IPS-18c (cell line): Measurements from ENCODE around the gene TASL.
"Not testable (repeated sequence)": the region's sequence is repeated elsewhere in the genome, so short reads cannot be mapped to it uniquely, and the experiment has no call there.

Experiments used
- H3K4me3 ChIP-seq: 2 replicates; pipeline ENCODE4 v1.7.0; 2013; ENCODE audit warnings: low read depth, mild to moderate bottlenecking, low read length, moderate library complexity; ENCODE audit not compliant: insufficient read depth
- H3K9me3 ChIP-seq: one replicate; pipeline ENCODE4 v1.6.1; 2013; ENCODE audit warnings: mild to moderate bottlenecking, low read length, moderate library complexity; ENCODE audit not compliant: control insufficient read depth, insufficient read depth

The TASL gene, protein sequence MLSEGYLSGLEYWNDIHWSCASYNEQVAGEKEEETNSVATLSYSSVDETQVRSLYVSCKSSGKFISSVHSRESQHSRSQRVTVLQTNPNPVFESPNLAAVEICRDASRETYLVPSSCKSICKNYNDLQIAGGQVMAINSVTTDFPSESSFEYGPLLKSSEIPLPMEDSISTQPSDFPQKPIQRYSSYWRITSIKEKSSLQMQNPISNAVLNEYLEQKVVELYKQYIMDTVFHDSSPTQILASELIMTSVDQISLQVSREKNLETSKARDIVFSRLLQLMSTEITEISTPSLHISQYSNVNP

DNA sequence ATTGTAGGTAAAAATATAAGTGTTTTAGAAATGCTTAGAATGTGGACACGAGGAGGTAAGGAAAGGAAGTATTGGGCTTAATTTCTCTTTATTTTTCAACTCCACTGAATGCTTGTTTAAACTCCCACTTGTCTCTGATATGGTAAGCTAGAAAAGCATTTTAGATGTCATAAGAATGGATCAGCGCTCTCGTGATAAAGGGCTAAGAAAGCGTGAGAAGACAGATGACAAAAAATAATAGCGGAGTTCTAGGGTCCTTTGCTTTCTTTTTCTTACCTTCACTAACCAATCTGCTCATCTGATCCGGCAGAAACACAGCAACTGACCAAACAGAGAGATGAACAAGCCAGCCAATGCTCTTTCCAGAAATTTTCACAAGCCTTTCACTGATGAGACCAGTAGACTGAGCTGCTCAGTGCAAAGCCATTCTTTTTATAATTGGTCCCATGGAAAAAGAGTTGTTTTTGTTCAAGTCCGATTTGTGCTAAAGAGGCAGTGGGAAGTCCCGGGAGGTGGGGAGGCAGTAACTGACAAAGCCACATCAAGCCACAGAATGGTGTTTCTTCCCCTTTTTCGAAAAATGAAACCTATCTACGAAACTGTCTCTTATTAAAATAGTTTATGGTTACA, at the start of gene TASL:
TASL (minus strand) TSS at position 405 of the 630 bp plus-strand sequence. CDS start 17,411 bp downstream, outside the sequence.
- Histone ChIP-seq H3K4me3 (no peak within 1 kb of the TSS), H3K9me3 (no peaks in the 10 kb centered on the region)

DNA sequence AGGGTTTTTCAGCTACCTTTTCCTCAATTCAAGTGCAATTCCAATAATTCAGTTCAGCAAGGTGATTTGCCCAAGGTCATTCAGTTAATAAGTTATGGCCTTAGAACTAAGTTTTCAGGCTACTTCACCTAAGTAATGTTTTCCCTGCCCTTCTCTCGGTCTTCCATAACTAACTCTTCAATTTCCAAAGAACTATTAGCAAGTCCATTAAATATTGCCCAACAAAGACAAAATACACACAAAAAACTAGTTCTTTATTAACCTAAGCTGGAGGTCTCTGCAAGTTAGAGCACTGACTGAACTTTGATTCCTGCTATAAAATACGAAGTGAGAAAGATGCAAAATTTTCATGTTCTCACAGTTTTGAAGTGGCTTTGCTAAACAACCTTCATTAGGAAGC, 48.8 kb upstream of the TASL start:
- no peak overlapping the region for H3K4me3 ChIP-seq
- peaks cover 7% of the 10 kb centered on the region for H3K9me3 ChIP-seq

DNA sequence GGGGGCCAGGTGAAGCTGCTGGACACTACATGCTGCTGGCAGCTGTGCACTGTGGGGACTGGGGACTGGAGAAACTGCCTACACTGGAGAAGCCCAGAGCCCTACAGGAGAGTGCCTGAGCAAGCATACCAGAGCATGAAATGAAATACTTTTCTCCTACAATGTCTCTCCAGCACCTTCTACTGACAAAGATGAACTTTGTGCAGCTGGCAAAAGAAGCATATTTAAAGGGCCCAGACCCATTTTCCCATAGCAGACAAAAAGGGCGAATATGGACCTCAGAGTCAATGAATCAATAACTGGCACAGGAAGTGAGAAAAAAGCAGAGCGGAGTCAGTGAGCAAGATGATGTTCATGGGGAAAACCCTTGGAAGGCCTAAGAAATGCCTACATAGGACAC, 44.8 kb upstream of the TASL start:
- Histone ChIP-seq H3K4me3 (no peak overlapping the region), H3K9me3 (peaks cover 9% of the 10 kb centered on the region)

DNA sequence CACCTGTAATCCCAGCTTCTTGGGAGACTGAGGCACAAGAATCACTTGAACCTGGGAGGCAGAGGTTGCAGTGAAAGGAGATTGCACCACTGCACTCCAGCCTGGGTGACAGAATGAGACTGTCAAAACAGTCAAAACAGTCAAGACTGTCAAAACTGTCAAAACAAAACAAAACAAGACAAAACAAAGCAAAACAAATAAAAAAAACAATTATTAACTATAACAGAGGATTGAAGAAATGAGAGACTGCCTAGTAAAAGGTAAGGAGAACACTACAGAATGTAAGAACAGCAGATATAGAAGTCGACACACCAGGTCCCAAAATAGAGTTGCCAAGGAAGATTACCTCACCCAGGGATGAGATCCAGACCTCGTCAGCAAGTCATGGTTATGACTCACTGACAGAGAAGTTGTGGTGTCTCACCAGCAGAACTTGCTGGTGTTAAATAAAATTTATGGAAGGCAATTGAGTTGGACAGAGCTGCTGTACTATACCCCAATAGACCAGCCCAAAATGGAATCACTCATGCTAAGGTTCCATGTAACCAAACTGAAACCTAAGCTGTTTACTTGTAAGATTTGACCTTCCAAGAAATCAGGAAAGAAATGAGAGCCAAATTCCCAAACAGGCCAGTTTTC, 43.5 kb upstream of the TASL start:
- Histone ChIP-seq H3K4me3 (no peak overlapping the region), H3K9me3 (peaks cover 9% of the 10 kb centered on the region)

DNA sequence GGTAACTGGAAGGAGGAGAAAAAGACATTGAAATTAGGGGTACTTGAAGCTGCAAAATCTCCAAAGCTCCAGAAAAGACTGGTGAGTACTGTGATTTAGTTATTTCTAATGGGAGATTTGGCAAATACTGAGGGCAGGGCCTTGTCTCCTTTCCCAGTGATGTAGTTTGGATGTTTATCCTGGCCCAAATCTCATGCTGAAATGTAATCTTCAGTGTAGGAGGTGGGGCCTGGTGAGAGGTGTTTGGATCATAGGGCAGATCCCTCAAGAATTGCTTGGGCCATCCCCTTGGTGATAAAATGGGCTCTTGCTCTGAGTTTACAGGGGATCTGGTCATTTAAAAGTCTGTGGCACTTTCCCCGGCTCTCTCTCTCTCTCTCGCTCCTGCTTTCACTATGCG, 42.6 kb upstream of the TASL start:
- Histone ChIP-seq H3K9me3 (peaks cover 9% of the 10 kb centered on the region), H3K4me3 (no peak overlapping the region)

DNA sequence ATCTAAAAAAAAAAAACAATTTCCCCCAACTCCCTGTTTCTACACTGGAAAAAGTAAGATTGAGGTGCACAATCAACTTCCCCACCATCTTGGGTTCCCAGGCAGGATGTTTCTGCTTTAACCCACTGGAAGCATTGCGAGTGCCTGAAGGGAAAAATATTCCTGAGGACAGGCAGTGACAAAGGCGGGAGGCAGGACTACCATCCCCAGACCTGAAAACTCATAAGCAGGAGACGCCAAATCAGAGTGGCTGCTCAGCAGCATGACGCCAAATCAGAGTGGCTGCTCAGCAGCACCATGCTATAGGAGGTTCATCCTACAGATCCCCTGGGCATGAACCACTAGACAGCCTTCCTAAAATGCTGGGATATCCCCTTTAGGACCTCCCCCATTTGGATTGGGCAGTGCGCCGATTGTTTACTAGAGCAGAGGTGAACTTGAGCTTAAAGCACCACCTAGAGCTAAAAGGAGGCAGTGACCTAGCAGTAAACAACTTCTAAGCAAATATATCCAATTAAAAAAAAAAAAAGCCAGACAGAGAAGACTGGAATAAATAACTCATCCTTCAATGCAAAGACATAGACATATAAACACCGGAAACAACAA, 40.7 kb upstream of the TASL start:
- H3K4me3 ChIP-seq: no peak overlapping the region
- peaks cover 9% of the 10 kb centered on the region for H3K9me3 ChIP-seq

DNA sequence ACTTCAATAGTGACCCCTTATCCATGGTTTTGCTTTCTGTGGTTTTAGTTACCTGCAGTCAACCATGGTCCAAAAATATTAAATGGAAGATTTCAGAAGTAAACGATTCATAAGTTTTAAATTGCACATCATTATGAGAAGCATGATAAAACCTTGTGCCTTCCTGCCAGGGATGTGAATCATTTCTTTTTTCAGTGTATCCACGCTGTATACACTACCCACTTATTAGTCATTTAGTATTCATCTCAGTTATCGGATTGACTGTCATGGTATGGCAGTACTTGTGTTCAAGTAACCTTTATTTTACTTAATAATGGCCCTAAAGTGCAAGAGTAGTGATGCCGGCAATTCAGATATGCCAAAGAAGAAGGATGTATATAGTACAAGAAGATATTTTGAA, 37.7 kb upstream of the TASL start:
- Histone ChIP-seq H3K4me3 (no peak overlapping the region), H3K9me3 (peaks cover 1% of the 10 kb centered on the region)

DNA sequence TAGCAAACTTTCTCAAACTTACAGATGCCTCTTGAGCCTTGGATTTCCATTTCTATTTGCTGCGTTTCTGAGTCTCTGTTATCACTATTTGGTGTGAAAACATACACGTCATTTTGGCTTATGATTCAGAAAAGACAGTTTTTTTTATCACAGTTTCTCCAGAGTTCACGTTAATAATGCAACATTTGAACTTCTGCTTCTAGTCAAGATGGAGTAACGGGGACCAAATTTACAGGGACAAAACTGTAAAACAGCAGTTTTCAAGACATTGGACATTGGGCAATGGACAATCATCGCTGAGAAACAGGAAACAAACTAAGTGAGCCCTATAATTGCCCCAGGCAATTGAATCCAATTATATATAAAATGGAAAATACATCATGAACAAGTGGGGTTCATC, 36.2 kb upstream of the TASL start:
- Histone ChIP-seq H3K4me3 (no peak overlapping the region), H3K9me3 (no peaks in the 10 kb centered on the region)

DNA sequence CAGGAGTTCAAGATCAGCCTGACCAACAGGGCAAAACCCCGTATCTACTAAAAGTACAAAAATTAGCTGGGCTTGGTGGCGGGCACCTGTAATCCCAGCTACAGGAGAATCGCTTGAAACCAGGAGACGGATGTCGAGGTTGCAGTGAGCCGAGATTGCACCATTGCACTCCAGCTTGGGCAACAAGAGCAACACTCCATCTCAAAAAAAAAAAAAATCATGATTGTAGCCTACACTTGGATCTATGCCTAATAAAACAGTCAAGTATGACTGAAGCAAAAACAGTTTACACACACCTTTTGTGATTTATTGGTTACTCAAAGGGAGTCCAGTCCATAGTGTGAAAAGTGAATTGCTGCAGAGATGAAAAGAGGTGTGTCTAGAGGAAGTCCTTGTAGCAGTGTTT, 34.7 kb upstream of the TASL start:
- Histone ChIP-seq H3K9me3 (no peaks in the 10 kb centered on the region), H3K4me3 (no peak overlapping the region)

DNA sequence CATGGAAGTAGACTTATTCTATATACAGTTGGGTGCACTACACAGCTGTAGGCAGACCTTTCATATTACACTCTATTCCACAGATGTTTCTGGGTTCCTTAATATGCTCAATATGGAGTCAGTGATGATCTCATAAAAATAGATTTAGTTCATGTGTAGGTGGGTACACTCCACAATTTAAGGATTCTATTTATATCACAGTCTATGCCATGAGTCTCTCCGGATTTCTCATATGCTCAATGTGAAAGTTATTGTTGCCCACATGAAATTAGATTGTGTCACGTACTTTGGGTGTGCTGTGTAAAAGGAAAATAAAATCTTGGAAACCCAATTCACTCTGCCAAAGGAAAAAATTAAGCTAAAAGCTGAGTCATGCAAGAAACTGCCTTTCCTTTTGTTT, 32.5 kb upstream of the TASL start:
- H3K4me3 ChIP-seq: no peak overlapping the region
- H3K9me3 ChIP-seq: no peaks in the 10 kb centered on the region

DNA sequence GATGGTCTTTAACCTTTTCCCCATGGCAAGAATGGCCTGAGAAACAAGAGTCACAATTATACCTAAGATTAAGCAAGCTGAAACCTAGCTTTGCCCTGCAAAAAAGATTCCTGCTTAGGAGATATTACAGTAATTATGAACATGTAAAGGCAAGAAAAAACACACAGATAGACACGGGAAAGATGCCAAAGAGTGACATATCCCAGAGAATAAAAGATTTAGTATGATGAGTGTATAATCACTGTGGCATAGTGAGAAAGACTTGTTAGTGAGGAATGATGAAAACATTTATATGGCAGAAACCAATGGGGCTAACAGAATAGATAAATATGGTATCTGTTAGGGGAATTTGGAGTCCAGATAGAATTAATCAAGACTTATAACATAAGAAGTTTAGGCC, 29.6 kb upstream of the TASL start:
- Histone ChIP-seq H3K9me3 (no peaks in the 10 kb centered on the region), H3K4me3 (no peak overlapping the region)

DNA sequence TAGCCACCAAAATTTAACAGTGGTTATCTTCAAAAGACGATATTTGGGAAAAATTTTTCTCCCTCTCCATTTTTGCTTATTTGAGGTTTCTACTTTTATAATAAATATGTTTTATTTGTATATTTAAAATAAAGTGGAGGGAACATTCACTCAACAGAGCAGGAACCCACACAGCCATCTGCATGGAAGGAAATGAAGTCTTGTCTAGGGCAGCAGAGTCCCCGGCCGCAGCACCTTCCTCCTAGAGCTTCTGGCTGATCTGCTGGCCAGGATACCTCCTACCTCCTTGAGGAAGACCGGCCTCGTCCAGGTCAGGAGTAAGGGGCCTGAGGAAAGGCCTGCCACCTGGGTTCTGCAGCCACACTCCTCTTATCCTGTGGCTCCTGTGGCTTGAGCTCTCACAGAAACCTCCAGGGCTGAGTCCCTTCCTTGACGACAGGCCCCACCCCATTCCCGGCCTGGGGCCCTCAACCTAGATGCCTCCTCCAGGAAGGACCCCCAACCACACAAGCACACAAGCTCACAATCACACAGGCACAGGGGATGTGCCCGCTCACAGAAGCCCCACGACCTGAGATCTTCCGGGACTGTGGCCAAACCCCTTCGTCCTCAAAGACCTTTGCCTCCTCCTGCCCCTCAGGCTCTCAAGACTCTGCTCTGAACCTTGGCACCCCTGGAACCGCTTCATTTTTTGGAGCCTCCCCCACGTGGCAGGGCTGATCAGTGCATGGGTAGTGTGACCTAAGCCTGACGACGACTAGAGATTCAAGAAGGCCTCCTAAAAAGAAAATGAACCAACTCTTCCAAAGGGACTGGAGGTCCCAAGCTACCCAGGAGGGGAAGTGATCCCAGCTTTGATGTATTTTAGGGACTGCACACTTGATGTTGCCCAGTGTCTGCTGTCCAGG, 23.0 kb upstream of the TASL start:
- not testable (repeated sequence) for H3K4me3 ChIP-seq, H3K9me3 ChIP-seq

DNA sequence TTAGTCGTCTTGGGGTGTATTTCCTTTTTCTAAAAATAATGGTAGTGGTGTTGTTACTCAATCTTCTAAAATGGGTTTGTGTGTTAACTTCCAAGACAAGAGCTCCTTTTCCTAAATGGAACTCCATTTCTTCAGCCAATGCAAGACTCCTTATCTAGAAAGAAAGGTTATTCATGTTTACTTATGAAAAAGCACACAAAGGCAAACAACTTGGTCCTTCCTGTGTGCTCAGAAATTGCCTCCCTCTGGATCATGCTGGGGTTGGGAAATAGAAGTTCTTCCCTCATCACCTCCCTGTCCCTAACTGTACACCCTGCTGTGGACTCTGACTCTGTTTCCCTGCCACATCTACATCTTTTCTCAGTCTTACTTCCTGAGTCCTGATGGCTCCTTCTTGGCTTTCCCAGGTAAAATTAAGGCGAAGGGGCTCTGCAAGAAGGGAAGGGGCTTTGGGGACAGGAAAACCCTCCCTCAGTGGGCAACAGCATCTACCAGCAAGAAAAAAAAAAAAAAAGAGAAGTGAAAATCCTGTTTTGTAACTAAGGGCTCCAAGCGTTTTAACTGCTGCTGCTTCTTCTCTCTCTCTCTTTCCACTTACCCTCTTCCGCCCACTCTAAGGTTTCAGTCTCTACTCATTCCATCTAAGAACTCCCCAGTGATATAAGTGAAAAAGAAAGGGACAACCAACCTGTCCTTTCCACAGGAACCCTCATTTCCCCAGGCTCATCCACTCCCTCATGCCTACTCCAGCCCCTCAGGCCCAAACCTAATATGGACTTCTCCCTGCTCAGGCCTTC, 19.8 kb upstream of the TASL start:
- Histone ChIP-seq H3K4me3 (no peak overlapping the region), H3K9me3 (peaks cover 2% of the 10 kb centered on the region)

DNA sequence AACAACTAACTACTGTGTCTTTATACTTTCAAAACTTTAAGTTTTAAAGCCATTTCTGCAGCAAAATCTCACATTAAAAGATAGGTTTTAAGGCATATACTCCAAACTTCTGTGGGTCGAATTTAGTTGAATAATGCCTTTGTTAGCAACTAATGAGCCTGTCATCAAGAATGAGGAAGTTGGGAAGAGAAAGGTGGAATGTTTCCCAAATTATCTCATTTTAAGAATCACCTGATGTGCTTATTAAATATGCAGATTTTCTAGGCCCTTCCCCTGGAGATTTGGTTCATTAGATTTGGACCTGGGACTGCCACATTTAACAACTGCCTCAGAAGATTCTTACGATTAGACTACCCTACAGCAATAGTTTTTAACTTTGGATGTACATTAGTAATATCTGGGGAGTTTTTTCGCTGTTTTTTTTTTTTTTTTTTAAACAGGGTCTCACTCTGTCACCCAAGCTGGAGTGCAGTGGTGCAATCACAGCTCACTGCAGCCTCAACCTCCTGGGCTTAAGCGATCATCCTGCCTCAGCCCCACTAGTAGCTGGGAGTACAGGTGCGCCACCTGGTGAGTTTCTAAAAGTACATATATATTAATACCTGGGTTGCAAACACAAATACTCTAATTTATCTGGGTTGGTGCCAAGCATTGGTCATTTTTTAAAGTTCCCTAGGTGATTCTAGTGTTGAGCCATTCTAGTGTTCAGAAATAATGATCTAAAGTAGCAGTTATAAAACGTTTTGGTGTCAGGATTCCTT, 16.1 kb upstream of the TASL start:
- peaks cover 2% of the 10 kb centered on the region for H3K9me3 ChIP-seq
- no peak overlapping the region for H3K4me3 ChIP-seq

DNA sequence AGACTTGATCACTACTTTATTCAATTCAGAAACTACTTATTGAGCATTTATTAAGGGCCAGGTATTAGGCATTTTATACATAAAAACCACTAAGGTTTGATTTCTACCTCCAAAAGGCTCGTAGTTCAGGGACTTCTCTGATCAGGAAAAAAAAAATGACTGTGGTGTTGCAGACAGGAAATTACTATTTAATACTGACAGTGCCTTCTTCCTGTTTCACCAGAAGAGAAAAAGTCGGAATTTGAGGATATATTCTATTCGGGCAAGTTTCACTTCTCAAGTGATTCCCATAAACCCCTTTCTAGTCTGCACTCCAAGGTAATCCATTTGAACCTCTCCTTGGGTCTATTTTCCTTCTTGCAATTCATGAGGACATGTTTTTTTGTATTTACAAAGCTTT, 15.3 kb upstream of the TASL start:
- H3K9me3 ChIP-seq: peaks cover 2% of the 10 kb centered on the region
- H3K4me3 ChIP-seq: no peak overlapping the region

DNA sequence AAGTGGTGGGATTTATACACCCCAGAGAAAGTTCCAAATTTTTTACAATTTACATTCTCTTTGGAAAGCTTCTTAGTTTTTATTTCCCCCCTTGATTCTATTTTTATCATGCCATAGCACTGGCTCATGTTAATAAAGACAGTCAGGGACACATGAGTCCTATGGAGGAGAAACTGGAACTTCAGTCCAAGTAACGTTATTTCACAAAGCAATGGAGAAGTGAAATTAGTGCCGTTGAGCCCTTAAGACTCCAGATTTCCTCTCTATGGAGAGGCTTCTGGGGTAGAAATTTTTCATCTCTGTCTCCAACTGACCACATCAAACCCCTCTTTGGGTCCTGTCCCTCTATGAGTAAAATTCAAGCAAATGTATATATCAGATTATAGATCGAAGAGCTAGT, 12.8 kb upstream of the TASL start:
- Histone ChIP-seq H3K9me3 (peaks cover 2% of the 10 kb centered on the region), H3K4me3 (no peak overlapping the region)
